NT2/D1 (cell line): ENCODE data around the gene VPS26A.

ENCODE experiments used
- DNase-seq: peaks from one replicate; pipeline ENCODE4 v3.0.0-alpha.2; 2011; ENCODE audit warnings: low read depth, low spot score
- H3K27me3 ChIP-seq: 2 replicates; pipeline ENCODE4 v1.6.0; 2011; ENCODE audit warnings: mild to moderate bottlenecking; ENCODE audit not compliant: insufficient read length, insufficient read depth
- H3K36me3 ChIP-seq: 2 replicates; pipeline ENCODE4 v1.6.1; 2011; ENCODE audit warnings: mild to moderate bottlenecking, low read length, mixed read lengths; ENCODE audit not compliant: insufficient read depth, insufficient read length
- H3K4me1 ChIP-seq: 2 replicates; pipeline ENCODE4 v1.5.1; 2011; ENCODE audit not compliant: insufficient read depth, insufficient read length
- H3K4me3 ChIP-seq: 2 replicates; pipeline ENCODE4 v1.5.1; 2011; ENCODE audit warnings: low read depth; ENCODE audit not compliant: insufficient read length
- H3K9ac ChIP-seq: 2 replicates; pipeline ENCODE4 v1.6.0; 2011; ENCODE audit warnings: low read depth; ENCODE audit not compliant: insufficient read length
- H3K9me3 ChIP-seq: 2 replicates; pipeline ENCODE4 v1.5.1; 2011; ENCODE audit warnings: mild to moderate bottlenecking, low read length; ENCODE audit not compliant: insufficient read depth
- SUZ12 ChIP-seq: IDR thresholded peaks from 2 replicates; pipeline ENCODE4 v1.6.1; 2011; ENCODE audit not compliant: insufficient read length, insufficient read depth; ENCODE audit errors: extremely low read depth
- YY1 ChIP-seq: IDR thresholded peaks from 2 replicates; pipeline ENCODE4 v1.6.1; 2011; ENCODE audit not compliant: insufficient read length, insufficient read depth
- ZNF274 ChIP-seq: IDR thresholded peaks from 2 replicates; pipeline ENCODE4 v1.6.1; 2011; ENCODE audit warnings: mild to moderate bottlenecking, low read depth, low read length

VPS26A gene

GRCh38 chr10:69104994-69105790 is 18.8 kb upstream of the VPS26A start:
- no peak overlapping the region for H3K9ac ChIP-seq
- TF ChIP-seq ZNF274: no peak
- no peak for TF ChIP-seq SUZ12
- no peak for TF ChIP-seq YY1
- no peaks in the 10 kb centered on the region for H3K4me1 ChIP-seq
- no peak for DNase-seq
- no peaks in the 10 kb centered on the region for H3K36me3 ChIP-seq
- H3K27me3 ChIP-seq: no peaks in the 10 kb centered on the region
- no peak overlapping the region for H3K4me3 ChIP-seq
- H3K9me3 ChIP-seq: no peaks in the 10 kb centered on the region; the same call in 1 of the 2 replicates

GRCh38 chr10:69107176-69107490 is 16.8 kb upstream of the VPS26A start:
- H3K27me3 ChIP-seq: no peaks in the 10 kb centered on the region
- H3K4me3 ChIP-seq: no peak overlapping the region
- H3K36me3 ChIP-seq: no peaks in the 10 kb centered on the region
- TF ChIP-seq YY1: no peak
- no peak for TF ChIP-seq ZNF274
- TF ChIP-seq SUZ12: no peak
- H3K9ac ChIP-seq: no peak overlapping the region
- H3K4me1 ChIP-seq: no peaks in the 10 kb centered on the region
- no peak for DNase-seq
- no peaks in the 10 kb centered on the region; the same call in 1 of the 2 replicates for H3K9me3 ChIP-seq

DNA sequence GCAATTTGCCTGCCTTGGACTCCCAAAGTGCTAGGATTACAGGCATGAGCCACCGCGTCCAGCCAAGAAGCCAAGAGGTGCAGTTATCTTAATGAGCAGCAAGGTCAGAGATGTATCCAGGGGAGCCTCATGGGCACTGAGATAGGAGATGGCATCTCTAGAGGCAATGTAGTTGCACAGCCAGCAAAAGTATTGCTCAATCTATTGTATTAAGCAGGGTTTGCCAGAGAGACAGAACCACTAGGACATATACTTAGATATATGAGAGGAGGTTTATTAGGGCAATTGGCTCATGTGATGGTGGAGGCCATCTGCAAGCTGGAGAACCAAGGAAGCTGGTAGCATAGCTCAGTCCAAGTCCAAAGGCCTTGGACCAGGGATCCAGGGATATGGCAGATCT is 16.3 kb upstream of the VPS26A start:
- Histone ChIP-seq H3K36me3 (no peaks in the 10 kb centered on the region), H3K4me3 (no peak overlapping the region), H3K9me3 (no peaks in the 10 kb centered on the region; the same call in 1 of the 2 replicates), H3K9ac (no peak overlapping the region), H3K27me3 (no peaks in the 10 kb centered on the region), H3K4me1 (no peaks in the 10 kb centered on the region)
- no peak for DNase-seq
- no peak for TF ChIP-seq SUZ12

GRCh38 chr10:69119896-69120295 is 4.1 kb upstream of the VPS26A start:
- no peak overlapping the region for H3K4me3 ChIP-seq
- no peaks in the 10 kb centered on the region for H3K4me1 ChIP-seq
- H3K9ac ChIP-seq: no peak overlapping the region
- no peaks in the 10 kb centered on the region for H3K9me3 ChIP-seq
- TF ChIP-seq SUZ12: no peak
- TF ChIP-seq YY1: no peak
- TF ChIP-seq ZNF274: no peak
- no peak for DNase-seq
- no peaks in the 10 kb centered on the region for H3K36me3 ChIP-seq
- H3K27me3 ChIP-seq: no peaks in the 10 kb centered on the region

GRCh38 chr10:69123306-69123746 is 652 bp upstream of the VPS26A start:
- Histone ChIP-seq H3K4me1 (no peaks in the 10 kb centered on the region), H3K4me3 (peak overlapping the region; percentile 84), H3K9me3 (no peaks in the 10 kb centered on the region), H3K36me3 (no peaks in the 10 kb centered on the region), H3K9ac (peak overlapping the region; percentile 94), H3K27me3 (no peaks in the 10 kb centered on the region)
- DNase-seq: peak; percentile 33
- TF ChIP-seq ZNF274: no peak
- no peak for TF ChIP-seq SUZ12
- no peak for TF ChIP-seq YY1

- Histone ChIP-seq H3K9me3 (no peaks in the 10 kb centered on the region), H3K9ac (peak overlapping the region; percentile 83), H3K4me3 (peak overlapping the region; percentile 71), H3K36me3 (no peaks in the 10 kb centered on the region), H3K4me1 (no peaks in the 10 kb centered on the region), H3K27me3 (no peaks in the 10 kb centered on the region)
- TF ChIP-seq SUZ12 (no peak), ZNF274 (no peak), YY1 (no peak)
- DNase-seq: no peak
Observed at GRCh38 chr10:69124563-69125268, 738 bp downstream of the VPS26A start.

DNA sequence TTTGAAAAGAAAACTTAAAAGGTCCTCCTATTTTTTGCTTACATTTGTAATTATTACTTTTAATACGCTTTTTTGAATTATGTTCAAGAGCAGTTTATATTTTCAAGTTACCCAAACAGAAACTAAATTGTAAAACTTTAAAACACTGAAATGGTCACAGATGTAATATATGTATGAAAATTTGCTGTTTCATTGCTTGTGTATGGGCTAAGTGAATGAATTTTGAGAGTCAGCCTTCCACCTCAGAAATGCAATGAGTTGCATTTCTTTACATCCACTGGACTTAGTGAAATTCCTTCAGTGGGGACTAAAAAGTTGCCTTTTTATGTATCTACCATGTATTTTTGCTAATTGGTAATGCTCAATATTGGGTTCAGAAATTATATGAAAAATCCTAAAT is 1.6 kb downstream of the VPS26A start:
- no peak for DNase-seq
- H3K4me3 ChIP-seq: peak overlapping the region; percentile 71

More for the DNA sequence above, 1.6 kb downstream of the VPS26A start:
- Histone ChIP-seq H3K9ac (peak overlapping the region; percentile 67), H3K36me3 (no peaks in the 10 kb centered on the region), H3K9me3 (no peaks in the 10 kb centered on the region), H3K4me1 (no peaks in the 10 kb centered on the region), H3K27me3 (no peaks in the 10 kb centered on the region)
- no peak for TF ChIP-seq ZNF274
- no peak for TF ChIP-seq YY1
- TF ChIP-seq SUZ12: no peak
